ENCODE results near the gene LRMDA.

The LRMDA gene

GRCh38 chr10:75773231-75773780, 341.9 kb downstream of the LRMDA start:
- in situ Hi-C loops (cut with HindIII; ENCODE audit: low pct_ligation_motif_present, low pct_unique_long_range_greater_than_20kb, low sequenced_read_pairs), result no loop called here

GRCh38 chr10:75773813-75774782, 342.7 kb downstream of the LRMDA start:
- DNase-seq, result no peak
- in situ Hi-C loops (cut with HindIII; ENCODE audit: low pct_ligation_motif_present, low pct_unique_long_range_greater_than_20kb, low sequenced_read_pairs), result no loop called here

More at GRCh38 chr10:75773231-75773780, 341.9 kb downstream of the LRMDA start:
- DNase-seq, result peak; percentile 82

GRCh38 chr10:75774783-75775490, 343.5 kb downstream of the LRMDA start:
- DNase-seq, result no peak
- in situ Hi-C loops (cut with HindIII; ENCODE audit: low pct_ligation_motif_present, low pct_unique_long_range_greater_than_20kb, low sequenced_read_pairs), result no loop called here

GRCh38 chr10:75776738-75777504, 345.5 kb downstream of the LRMDA start:
- in situ Hi-C loops (cut with HindIII; ENCODE audit: low pct_ligation_motif_present, low pct_unique_long_range_greater_than_20kb, low sequenced_read_pairs), result no loop called here
- DNase-seq, result no peak

GRCh38 chr10:75778665-75779064, 347.2 kb downstream of the LRMDA start:
- in situ Hi-C loops (cut with HindIII; ENCODE audit: low pct_ligation_motif_present, low pct_unique_long_range_greater_than_20kb, low sequenced_read_pairs), result no loop called here

GRCh38 chr10:75779276-75779675, 347.9 kb downstream of the LRMDA start:
- in situ Hi-C loops (cut with HindIII; ENCODE audit: low pct_ligation_motif_present, low pct_unique_long_range_greater_than_20kb, low sequenced_read_pairs), result no loop called here
- no peak for DNase-seq

More at GRCh38 chr10:75778665-75779064, 347.2 kb downstream of the LRMDA start:
- no peak for DNase-seq

GRCh38 chr10:75782463-75783248, 351.2 kb downstream of the LRMDA start:
- in situ Hi-C loops (cut with HindIII; ENCODE audit: low pct_ligation_motif_present, low pct_unique_long_range_greater_than_20kb, low sequenced_read_pairs), result no loop called here
- peak; percentile 32 for DNase-seq

- DNase-seq, result peak; percentile 61
- in situ Hi-C loops (cut with HindIII; ENCODE audit: low pct_ligation_motif_present, low pct_unique_long_range_greater_than_20kb, low sequenced_read_pairs), result no loop called here
These were observed 357.2 kb downstream of the LRMDA start for GRCh38 chr10:75788394-75789205.

- in situ Hi-C loops (cut with HindIII; ENCODE audit: low pct_ligation_motif_present, low pct_unique_long_range_greater_than_20kb, low sequenced_read_pairs), result no loop called here
- no peak for DNase-seq
These were observed 362.4 kb downstream of the LRMDA start for GRCh38 chr10:75793848-75794247.

- no peak for DNase-seq
- in situ Hi-C loops (cut with HindIII; ENCODE audit: low pct_ligation_motif_present, low pct_unique_long_range_greater_than_20kb, low sequenced_read_pairs), result no loop called here
These were observed 369.7 kb downstream of the LRMDA start for GRCh38 chr10:75801121-75801520.

GRCh38 chr10:75801661-75802060, 370.2 kb downstream of the LRMDA start:
- no peak for DNase-seq
- in situ Hi-C loops (cut with HindIII; ENCODE audit: low pct_ligation_motif_present, low pct_unique_long_range_greater_than_20kb, low sequenced_read_pairs), result no loop called here

GRCh38 chr10:75803121-75803520, 371.7 kb downstream of the LRMDA start:
- in situ Hi-C loops (cut with HindIII; ENCODE audit: low pct_ligation_motif_present, low pct_unique_long_range_greater_than_20kb, low sequenced_read_pairs), result no loop called here
- no peak for DNase-seq

GRCh38 chr10:75803816-75804552, 372.6 kb downstream of the LRMDA start:
- in situ Hi-C loops (cut with HindIII; ENCODE audit: low pct_ligation_motif_present, low pct_unique_long_range_greater_than_20kb, low sequenced_read_pairs), result no loop called here

GRCh38 chr10:75806186-75806585, 374.8 kb downstream of the LRMDA start:
- in situ Hi-C loops (cut with HindIII; ENCODE audit: low pct_ligation_motif_present, low pct_unique_long_range_greater_than_20kb, low sequenced_read_pairs), result no loop called here
- DNase-seq, result no peak

More at GRCh38 chr10:75803816-75804552, 372.6 kb downstream of the LRMDA start:
- DNase-seq, result no peak

- no peak for DNase-seq
- in situ Hi-C loops (cut with HindIII; ENCODE audit: low pct_ligation_motif_present, low pct_unique_long_range_greater_than_20kb, low sequenced_read_pairs), result no loop called here
These were observed 376.0 kb downstream of the LRMDA start for GRCh38 chr10:75807456-75807855.

GRCh38 chr10:75809003-75809402, 377.6 kb downstream of the LRMDA start:
- DNase-seq, result no peak
- in situ Hi-C loops (cut with HindIII; ENCODE audit: low pct_ligation_motif_present, low pct_unique_long_range_greater_than_20kb, low sequenced_read_pairs), result no loop called here

Measured in ACHN (cell line).